BLaER1 treated with 17β-estradiol and CSF1 and Interleukin-3, amounts not matched to agents 10 nM and 100 nM (cell line): Measurements from ENCODE around the gene RIC8B.
A peak's percentile ranks its signal among the peaks of the same experiment; 100 is the strongest.

ENCODE experiments used
- H3K27ac ChIP-seq, 11 experiments: shearing (Covaris generic); formaldehyde crosslinking; 2 replicates each; pipeline ENCODE4 v1.8.1; 2022
- H3K27me3 ChIP-seq, 11 experiments: shearing (Covaris generic); formaldehyde crosslinking; 2 replicates each; pipeline ENCODE4 v1.8.1; 2022
- H3K36me3 ChIP-seq, 11 experiments: shearing (Covaris generic); formaldehyde crosslinking; 2 replicates each; pipeline ENCODE4 v1.8.1; 2022
- H3K4me1 ChIP-seq, 10 experiments: shearing (Covaris generic); formaldehyde crosslinking; 2 replicates each; pipeline ENCODE4 v1.8.1; 2022
- H3K4me2 ChIP-seq, 11 experiments: shearing (Covaris generic); formaldehyde crosslinking; 2 replicates each; pipeline ENCODE4 v1.8.1; 2022
- H3K4me3 ChIP-seq, 10 experiments: shearing (Covaris generic); formaldehyde crosslinking; 2 replicates each; pipeline ENCODE4 v1.8.1; 2022
- H3K9ac ChIP-seq, 11 experiments: shearing (Covaris generic); formaldehyde crosslinking; 2 replicates each; pipeline ENCODE4 v1.8.1; 2022
- H3K9me3 ChIP-seq, 11 experiments: shearing (Covaris generic); formaldehyde crosslinking; replicated peaks in 1 of 11; 2 replicates each; pipeline ENCODE4 v1.8.1; 2022
- H4K20me1 ChIP-seq, 11 experiments: shearing (Covaris generic); formaldehyde crosslinking; 2 replicates each; pipeline ENCODE4 v1.8.1; 2022
- Cebpa-rat ChIP-seq, 11 experiments: shearing (Covaris generic); IDR thresholded peaks; 2 replicates each; pipeline ENCODE4 v1.8.1; 2022

RIC8B gene

DNA sequence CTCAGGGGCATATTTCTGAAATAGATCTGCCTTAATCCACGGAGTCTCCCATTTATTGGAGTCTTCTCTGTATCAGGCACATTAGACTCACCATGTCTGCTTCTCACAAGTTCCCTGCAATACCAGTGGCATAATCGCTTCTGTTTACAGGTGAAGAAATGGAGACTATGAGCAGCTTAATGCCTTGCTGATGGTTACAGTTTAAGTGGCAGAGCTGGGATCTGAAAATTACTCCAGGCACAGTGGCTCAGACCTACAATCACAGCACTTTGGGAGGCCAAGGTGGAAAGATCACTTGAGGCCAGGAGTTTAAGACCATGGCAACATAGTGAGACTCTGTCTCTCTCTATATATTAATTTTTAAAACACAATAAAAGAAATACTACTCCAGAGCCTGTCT is 7.3 kb upstream of the RIC8B start:
- Histone ChIP-seq H3K9ac (no peak overlapping the region), H4K20me1 (no peaks in the 10 kb centered on the region), H3K27ac (no peak overlapping the region), H3K9me3 (no peaks in the 10 kb centered on the region), H3K4me3 (no peak overlapping the region), H3K27me3 (peaks cover 0 to 15% (median 0%) of the 10 kb centered on the region in 11 experiments; a peak in 3 of 22 replicates), H3K4me1 (no peaks in the 10 kb centered on the region), H3K4me2 (no peak overlapping the region), H3K36me3 (no peaks in the 10 kb centered on the region)
- no peak for TF ChIP-seq Cebpa-rat (IDR thresholded peaks at IDR 0.05)

GRCh38 chr12:106767954-106768822 is 6.3 kb upstream of the RIC8B start:
- Histone ChIP-seq H3K9ac (no peak overlapping the region), H3K9me3 (no peaks in the 10 kb centered on the region), H4K20me1 (no peaks in the 10 kb centered on the region), H3K27ac (no peak overlapping the region), H3K4me3 (no peak overlapping the region), H3K27me3 (peaks cover 0 to 15% (median 0%) of the 10 kb centered on the region in 11 experiments; a peak in 3 of 22 replicates), H3K4me1 (no peaks in the 10 kb centered on the region), H3K4me2 (no peak overlapping the region), H3K36me3 (no peaks in the 10 kb centered on the region)
- no peak for TF ChIP-seq Cebpa-rat (IDR thresholded peaks at IDR 0.05)

DNA sequence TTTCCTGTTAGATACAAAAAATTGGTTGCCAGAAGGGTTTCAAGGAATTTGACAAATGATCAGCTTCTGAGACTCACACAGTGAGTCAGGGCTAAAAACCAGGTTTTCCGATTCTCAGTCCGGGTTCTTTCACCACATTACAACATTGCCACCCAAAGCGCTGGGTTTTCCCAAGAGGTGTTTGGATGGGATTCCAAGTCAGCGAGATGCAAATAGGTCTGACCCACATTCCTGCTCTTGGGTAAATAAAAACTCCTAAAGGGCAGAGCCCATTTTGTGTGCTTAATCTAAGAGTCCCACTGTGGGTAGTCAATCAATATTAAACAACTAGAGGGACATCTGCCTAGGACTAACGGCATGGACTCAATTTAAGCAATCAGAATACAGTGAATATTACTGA is 5.4 kb upstream of the RIC8B start:
- H3K9ac ChIP-seq = no peak overlapping the region
- no peaks in the 10 kb centered on the region for H3K36me3 ChIP-seq

GRCh38 chr12:106769546-106769945 is 4.9 kb upstream of the RIC8B start:
- Histone ChIP-seq H3K27me3 (peaks cover 0 to 15% (median 0%) of the 10 kb centered on the region in 11 experiments; a peak in 3 of 22 replicates), H3K36me3 (no peaks in the 10 kb centered on the region), H4K20me1 (no peaks in the 10 kb centered on the region), H3K27ac (no peak overlapping the region), H3K9ac (no peak overlapping the region), H3K9me3 (no peaks in the 10 kb centered on the region), H3K4me1 (peaks cover 0 to 4% (median 0%) of the 10 kb centered on the region in 10 experiments; a peak in 3 of 20 replicates), H3K4me2 (no peak overlapping the region), H3K4me3 (no peak overlapping the region)
- no peak for TF ChIP-seq Cebpa-rat (IDR thresholded peaks at IDR 0.05)

More for the DNA sequence above, 5.4 kb upstream of the RIC8B start:
- Histone ChIP-seq H3K27me3 (peaks cover 0 to 15% (median 0%) of the 10 kb centered on the region in 11 experiments; a peak in 3 of 22 replicates), H3K4me1 (peaks cover 0 to 4% (median 0%) of the 10 kb centered on the region in 10 experiments; a peak in 3 of 20 replicates), H3K27ac (no peak overlapping the region), H4K20me1 (no peaks in the 10 kb centered on the region), H3K4me2 (no peak overlapping the region), H3K4me3 (no peak overlapping the region), H3K9me3 (no peaks in the 10 kb centered on the region)
- TF ChIP-seq Cebpa-rat (IDR thresholded peaks at IDR 0.05) = no peak

DNA sequence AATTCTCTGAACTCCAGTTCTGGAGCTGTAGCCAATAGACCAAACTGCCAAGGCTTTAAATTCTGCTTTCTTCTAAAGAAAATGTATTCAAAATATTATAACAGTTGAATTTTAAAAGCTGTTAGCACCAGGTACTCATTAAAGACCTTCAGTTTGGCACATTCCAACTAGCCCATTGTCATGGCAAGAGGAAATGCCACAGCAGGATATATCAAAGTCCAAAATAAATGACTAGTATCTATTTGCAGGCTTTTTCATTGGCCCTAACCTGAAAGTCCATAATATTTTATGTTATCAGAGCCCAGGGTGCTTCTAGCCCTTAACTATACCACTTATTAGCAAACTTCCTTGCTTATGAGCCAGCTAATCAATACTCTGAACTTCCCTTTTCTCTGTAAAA is 3.1 kb upstream of the RIC8B start:
- H3K4me3 ChIP-seq = no peak overlapping the region
- no peak overlapping the region for H3K27ac ChIP-seq
- TF ChIP-seq Cebpa-rat (IDR thresholded peaks at IDR 0.05) = no peak
- H3K4me1 ChIP-seq = peaks cover 9 to 20% (median 13%) of the 10 kb centered on the region in 10 experiments
- peaks cover 0 to 1% (median 0%) of the 10 kb centered on the region in 11 experiments; a peak in 2 of 22 replicates for H3K36me3 ChIP-seq
- peaks cover 0 to 15% (median 0%) of the 10 kb centered on the region in 11 experiments; a peak in 3 of 22 replicates for H3K27me3 ChIP-seq
- no peaks in the 10 kb centered on the region for H4K20me1 ChIP-seq
- H3K9me3 ChIP-seq = no peaks in the 10 kb centered on the region
- H3K9ac ChIP-seq = no peak overlapping the region
- H3K4me2 ChIP-seq = no peak overlapping the region

DNA sequence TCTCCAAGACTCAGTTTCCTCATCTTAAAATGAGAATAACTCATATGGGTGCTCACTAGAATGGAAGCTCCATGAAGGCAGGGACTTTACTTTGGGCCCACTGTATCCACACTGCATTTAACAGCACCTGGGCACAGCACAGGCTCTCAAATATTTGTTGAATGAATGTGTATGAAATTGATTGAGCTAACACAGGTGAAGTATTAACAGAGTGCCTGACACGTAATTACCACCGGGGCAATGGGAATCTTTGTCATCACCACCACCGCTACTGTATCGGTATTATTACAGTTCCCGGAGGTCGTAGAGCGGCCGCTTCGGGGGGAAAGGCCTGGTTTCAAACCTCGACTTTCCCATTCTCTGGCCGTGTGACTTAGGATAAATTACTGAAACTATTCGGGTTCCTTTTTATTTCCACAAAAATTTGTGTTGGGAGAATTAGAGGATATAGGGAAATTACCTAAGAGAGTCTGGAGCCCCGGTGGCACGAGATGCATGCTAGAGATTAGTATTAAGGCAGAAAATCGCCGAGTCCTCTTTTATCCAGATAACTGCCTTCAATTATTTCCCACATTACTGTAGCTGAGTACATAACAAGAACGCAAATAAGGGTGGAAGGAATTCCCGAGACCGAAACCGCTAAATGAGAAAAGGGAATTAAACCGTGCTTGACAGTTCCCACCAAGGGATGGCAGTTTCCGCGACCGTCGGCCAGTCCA is 1.0 kb upstream of the RIC8B start:
- TF ChIP-seq Cebpa-rat (IDR thresholded peaks at IDR 0.05) = no peak
- peaks cover 0 to 6% (median 0%) of the 10 kb centered on the region in 11 experiments; a peak in 2 of 22 replicates for H4K20me1 ChIP-seq

DNA sequence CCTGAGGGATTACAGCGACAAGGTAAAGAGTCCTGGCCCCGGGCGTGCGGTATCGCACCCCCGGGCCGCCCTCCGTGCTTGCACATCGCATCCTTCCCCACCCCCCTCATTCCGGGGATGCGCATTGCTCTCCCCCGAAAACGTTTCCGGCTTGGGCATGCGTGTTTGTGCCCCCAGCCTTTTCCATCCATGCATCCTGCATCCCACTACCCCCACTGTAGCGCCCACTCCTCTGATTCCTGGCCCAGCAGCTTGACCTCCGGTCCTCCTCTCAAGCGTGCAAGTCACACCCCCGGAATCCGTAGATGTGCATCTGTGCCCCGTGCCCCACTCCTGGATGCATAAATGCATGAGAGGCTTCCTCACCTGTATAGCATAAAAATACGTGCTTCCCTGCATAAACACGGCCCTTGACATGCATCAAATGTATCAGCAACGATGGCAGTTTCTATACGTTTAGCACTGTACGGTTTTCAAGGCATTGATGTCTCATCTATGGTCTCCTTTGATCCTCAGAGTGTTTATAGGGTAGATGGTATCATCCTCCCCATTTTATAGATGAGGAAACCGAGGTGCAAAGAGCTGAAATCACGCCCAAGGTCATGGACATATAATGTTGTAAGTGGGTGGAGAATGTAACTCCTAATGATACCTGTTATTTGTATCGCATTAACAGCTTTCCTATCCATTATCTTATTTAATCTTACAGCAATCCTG is 484 bp downstream of the RIC8B start:
- H3K4me2 ChIP-seq = peak overlapping the region; percentile 90 to 98 (median 93)
- H3K36me3 ChIP-seq = peaks cover 0 to 30% (median 19%) of the 10 kb centered on the region in 11 experiments; a peak in 18 of 22 replicates
- H4K20me1 ChIP-seq = peaks cover 0 to 9% (median 0%) of the 10 kb centered on the region in 11 experiments; a peak in 6 of 22 replicates
- H3K4me3 ChIP-seq = peak overlapping the region; percentile 81 to 97 (median 92)
- no peaks in the 10 kb centered on the region for H3K27me3 ChIP-seq
- peaks cover 0 to 10% (median 5%) of the 10 kb centered on the region in 11 experiments; a peak in 4 of 22 replicates for H3K9me3 ChIP-seq
- H3K4me1 ChIP-seq = peaks cover 9 to 25% (median 13%) of the 10 kb centered on the region in 10 experiments
- peak overlapping the region; percentile 76 to 96 (median 86) for H3K27ac ChIP-seq
- H3K9ac ChIP-seq = peak overlapping the region; percentile 75 to 89 (median 86)
- TF ChIP-seq Cebpa-rat (IDR thresholded peaks at IDR 0.05) = no peak

More for the DNA sequence above, 1.0 kb upstream of the RIC8B start:
- H3K9ac ChIP-seq = peak overlapping the region; percentile 75 to 89 (median 86)
- H3K27me3 ChIP-seq = peaks cover 0 to 8% (median 0%) of the 10 kb centered on the region in 11 experiments; a peak in 2 of 22 replicates
- H3K9me3 ChIP-seq = peaks cover 0 to 6% (median 0%) of the 10 kb centered on the region in 11 experiments; a peak in 2 of 22 replicates
- peaks cover 9 to 25% (median 13%) of the 10 kb centered on the region in 10 experiments for H3K4me1 ChIP-seq
- H3K4me2 ChIP-seq = peak overlapping the region; percentile 74 to 98 (median 93)
- peaks cover 0 to 20% (median 8%) of the 10 kb centered on the region in 11 experiments; a peak in 14 of 22 replicates for H3K36me3 ChIP-seq
- H3K4me3 ChIP-seq = peak overlapping the region; percentile 81 to 97 (median 92)
- H3K27ac ChIP-seq = peak overlapping the region; percentile 76 to 96 (median 86)

GRCh38 chr12:106776897-106777296 is 2.4 kb downstream of the RIC8B start:
- Histone ChIP-seq H3K4me1 (peaks cover 9 to 25% (median 13%) of the 10 kb centered on the region in 10 experiments), H4K20me1 (peaks cover 0 to 22% (median 0%) of the 10 kb centered on the region in 11 experiments; a peak in 6 of 22 replicates), H3K9ac (no peak overlapping the region), H3K36me3 (peaks cover 0 to 34% (median 19%) of the 10 kb centered on the region in 11 experiments; a peak in 18 of 22 replicates), H3K4me3 (no peak overlapping the region), H3K27me3 (no peaks in the 10 kb centered on the region), H3K9me3 (peaks cover 0 to 10% (median 5%) of the 10 kb centered on the region in 11 experiments; a peak in 4 of 22 replicates), H3K4me2 (peak overlapping the region in 2 of 11 experiments; percentile 3 to 31; a peak in 3 of 22 replicates), H3K27ac (no peak overlapping the region)
- TF ChIP-seq Cebpa-rat (IDR thresholded peaks at IDR 0.05) = no peak
